GM18909 (cell line): ENCODE results near the gene EN2.

Source experiments
- ATAC-seq: cut with Tn5 transposase; IDR thresholded peaks from one replicate; pipeline ENCODE4 v1.9.1; 2021; ENCODE audit warnings: mild to moderate bottlenecking; ENCODE audit not compliant: unreplicated experiment, poor library complexity

Gene EN2

GRCh38 chr7:155458111-155458877 lies at the start of gene EN2:
EN2 (plus strand) TSS chr7:155458129; CDS start chr7:155458378, 249 bp downstream.
- ATAC-seq: no peak

DNA sequence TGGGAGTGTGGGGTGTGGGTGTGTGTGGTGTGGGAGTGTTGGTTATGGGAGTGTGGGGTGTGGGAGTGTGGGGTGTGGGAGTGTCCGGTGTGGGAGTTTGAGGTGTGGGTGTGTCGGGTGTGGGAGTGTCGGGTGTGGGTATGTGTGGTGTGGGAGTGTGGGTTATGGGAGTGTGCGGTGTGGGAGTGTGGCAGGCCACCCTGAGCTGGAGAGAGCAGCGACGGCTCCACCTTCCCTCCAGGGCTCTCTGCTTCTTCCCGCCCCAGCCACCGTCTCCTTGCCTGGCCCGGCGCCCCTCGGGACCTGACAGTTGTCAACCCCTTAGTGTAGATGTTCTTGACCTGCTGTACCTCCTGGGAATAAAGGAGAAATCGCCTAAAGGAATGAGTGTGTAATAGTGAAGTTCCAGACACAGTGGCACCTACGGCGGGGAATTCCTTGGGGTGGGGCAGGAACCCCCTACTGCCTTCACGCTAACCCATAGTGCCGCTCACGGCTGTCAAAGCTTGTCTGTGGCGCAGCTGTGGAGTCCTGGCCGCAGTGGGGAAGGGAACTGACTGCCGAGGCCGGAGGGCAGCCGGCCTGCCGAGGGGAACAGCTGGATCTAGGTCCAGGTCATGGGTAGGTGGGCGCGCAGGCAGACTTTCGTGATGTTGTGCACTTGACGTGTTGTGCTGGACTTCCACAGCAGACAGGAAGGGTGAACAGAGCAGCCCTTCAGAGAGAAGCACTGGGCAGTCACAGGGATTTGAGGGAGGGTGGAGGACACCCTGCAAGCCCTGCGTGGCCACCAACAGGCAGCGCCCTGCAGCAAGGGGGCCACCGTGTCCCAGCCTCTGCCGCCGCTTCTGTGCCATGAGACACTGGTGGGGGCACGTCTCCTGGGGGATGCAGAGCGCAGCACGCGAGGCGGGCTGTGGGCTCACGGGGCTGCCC lies 49.0 kb upstream of the EN2 start:
- no peak for ATAC-seq

- no peak for ATAC-seq
These were observed 47.9 kb upstream of the EN2 start for GRCh38 chr7:155409980-155410379.

DNA sequence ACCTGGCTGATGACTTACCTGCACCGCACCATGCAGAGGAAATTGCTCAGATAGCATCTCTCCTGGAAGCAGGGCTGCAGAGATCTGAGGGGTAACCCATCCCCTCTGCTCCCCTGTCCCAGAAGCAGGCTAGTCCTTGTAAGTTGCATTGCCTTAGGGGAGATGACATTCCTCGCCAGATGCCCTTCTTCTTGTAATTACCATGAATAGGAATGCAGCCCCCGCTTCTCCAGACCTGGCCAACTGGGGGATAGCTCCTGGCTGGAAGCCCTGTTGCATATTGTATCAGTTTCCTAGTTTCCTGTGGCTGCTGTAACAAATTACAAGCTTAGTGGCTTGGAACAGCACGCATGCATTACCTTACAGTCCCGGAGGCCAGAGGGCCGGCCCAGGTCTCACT lies 47.5 kb upstream of the EN2 start:
- no peak for ATAC-seq

- ATAC-seq: no peak
These were observed 46.1 kb upstream of the EN2 start for GRCh38 chr7:155411718-155412415.

- peak; percentile 93 for ATAC-seq
These were observed 45.3 kb upstream of the EN2 start for GRCh38 chr7:155412416-155413253.

- ATAC-seq: no peak
These were observed 43.1 kb upstream of the EN2 start for GRCh38 chr7:155414547-155415492.

DNA sequence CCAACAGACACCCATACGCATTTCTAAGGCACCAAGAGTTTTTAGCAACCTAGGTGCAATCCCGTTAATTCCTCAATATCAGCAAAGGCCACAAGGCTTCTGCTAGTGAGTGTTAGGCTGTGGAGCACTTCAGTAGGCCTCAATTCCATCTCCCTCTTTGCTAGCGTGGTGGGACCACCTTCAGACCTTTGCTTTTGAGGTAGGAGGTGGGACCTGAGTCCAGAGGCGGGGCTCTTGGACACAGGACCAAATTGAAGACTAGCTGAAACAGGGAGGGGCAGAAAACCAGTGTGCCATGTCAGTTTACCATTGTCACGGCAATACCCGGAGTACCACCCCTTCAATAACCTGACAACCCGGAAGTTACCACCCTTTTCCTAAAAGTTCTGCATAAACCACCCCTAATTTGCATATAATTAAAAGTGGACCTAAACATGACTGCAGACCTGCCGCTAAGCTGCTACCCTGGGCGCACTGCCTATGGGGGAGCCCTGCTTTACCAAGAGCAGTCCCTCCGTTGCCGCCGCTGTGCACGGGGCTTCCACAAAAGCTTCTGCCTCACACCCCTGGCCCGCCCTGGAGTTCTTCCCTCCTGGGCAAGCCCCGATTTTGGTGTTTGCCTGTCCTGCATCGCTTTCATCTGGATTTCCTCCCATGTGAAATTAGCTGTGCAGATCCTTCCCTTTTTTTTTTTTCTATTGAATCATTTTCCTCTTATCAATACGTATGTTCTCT lies 41.1 kb upstream of the EN2 start:
- ATAC-seq: no peak

- ATAC-seq: no peak
These were observed 39.6 kb upstream of the EN2 start for GRCh38 chr7:155418304-155418703.

DNA sequence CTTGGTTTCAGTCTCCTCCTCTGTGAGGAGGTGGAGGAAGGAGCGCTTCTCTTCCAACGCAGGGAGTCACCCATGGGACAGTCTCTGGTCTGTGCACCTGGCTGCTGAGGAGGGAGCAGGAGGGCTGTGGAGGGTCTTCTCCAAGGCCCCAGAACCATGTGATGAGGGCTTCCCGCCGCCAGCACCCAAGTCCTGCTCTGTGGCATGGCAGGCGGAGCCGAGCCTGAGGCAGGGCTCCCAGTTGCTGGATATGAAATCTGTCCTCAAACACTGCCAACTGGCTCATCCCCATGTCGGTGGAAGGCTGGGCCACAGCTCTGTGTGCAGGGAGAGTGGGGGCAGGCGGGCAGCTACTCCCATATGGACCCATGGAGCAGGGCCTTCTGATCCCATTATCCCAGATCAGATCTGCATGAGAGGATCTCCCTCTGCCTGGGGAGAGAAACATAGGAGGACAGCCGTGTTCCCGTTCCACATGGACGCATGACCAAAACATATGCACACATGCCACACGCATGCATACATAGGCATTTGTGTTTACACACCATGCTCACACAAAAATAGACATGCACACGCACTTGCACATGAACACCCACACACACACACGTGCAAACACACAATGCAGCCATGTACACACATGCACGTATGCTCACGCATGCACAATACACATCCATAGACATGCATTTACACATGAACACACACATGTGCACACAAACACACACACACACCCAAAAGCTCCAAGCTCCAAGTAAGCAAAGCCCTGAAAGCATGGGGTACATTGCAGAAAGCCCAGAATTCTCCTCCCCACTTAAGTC lies 38.8 kb upstream of the EN2 start:
- no peak for ATAC-seq

DNA sequence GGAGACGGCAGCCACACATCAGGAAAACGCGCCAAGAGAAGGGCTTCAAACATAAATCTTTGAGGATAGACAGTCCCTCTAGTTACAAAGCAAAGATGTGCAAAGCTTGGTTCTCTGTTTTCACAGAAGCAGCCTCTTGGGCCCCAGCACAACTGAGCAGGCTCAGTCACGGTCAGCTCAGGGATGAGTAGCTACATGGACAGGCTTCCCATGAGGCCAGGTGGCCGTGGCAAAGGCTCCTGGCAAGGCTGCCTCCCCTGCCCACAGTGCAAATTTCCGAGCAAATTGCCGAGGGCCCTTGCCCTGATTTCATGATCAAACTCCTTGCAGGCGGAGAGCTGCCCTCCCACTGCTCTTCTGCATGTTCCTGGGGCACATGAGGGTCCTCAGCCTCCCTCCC lies 37.8 kb upstream of the EN2 start:
- ATAC-seq: no peak

GRCh38 chr7:155422151-155422550 lies 35.8 kb upstream of the EN2 start:
- no peak for ATAC-seq

DNA sequence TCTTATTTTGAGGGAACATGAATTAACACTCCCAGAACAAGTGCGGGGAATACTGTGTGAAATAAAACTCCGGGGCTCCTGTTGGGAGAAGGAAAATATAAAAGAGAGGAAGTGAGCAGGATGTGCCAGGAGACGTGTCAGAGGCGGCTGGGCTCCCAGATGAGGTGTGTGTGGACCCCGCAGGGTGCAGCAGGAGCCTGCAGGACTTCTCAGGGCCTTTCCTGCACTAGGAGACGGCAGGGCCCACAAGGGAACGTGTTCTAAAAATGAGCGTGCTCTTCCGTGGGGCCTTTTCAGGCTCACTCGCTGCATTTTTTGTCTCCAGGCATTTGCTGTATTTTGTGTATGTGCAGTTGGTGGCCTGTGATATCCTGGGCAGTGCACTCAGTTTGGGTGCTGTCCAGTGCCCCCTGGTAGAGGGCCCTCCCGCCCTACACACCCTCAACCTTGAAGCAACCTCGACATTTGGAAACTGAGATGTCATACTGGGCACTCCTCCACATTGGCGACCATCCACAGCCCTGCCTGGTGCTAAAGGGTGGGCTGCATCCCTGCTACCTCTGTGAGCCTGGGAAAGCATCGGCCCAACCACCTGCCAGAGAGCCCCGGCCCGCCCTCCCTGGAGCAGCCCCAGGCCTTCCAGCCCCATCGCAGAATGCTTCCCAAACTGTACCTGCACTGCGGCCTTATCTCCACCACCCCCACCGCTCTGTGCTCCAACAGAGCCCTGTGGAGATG lies 35.2 kb upstream of the EN2 start:
- ATAC-seq: no peak

DNA sequence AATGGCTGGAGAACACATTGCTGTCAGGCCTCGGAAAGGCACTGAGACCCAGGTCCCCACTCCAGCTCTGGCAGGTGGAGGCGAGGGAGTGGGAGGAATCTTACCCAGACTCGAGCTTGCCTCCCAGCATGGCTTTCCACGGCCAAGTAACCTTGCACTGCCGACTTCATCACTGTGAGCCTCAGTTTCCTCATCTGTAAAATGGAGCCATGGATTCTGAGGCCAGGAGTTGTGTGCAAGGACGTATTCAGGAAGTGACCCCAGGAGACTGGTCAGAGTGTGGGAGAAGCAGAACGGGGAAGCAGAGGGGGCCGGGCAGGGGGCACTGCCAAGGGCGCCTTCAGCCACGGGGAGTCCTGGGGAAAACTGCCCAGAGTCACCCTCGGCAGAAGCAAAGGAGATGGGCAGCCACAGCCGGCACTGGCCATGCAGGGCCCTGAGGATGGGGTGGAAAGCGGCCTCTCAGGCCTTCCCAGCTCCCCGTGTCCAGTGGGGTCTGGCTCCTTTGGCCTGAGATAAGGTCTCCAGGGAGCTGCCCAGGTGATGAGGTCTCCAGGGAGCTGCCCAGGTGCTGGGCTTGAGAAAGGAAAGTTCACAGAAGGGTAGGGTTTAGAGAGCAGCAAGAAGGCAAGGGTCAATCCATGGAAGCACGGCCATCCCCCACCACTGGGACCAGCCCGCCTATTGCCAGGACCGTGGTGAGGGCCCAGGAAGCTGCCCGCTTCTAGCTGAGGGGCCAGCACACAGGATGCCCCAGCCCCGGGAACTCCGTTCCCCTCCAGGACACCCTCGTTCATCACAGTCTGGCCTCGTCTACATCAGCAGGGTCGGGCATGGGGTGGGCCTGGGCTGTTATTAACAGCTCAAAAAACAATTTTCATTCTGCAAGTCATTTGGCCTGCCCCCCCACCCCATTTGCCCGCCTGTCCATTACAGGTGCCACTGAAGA lies 34.3 kb upstream of the EN2 start:
- no peak for ATAC-seq

- ATAC-seq: no peak
These were observed 33.5 kb upstream of the EN2 start for GRCh38 chr7:155424301-155425010.
